Umbilical cord (tissue), 2 donors: ENCODE measurements around the gene PPP1R7. TPM values are rescaled to one million over a fixed set of nuclear protein-coding genes. Genes with fewer than 3 reads are reported as not detected.
A peak's percentile ranks its signal among the peaks of the same experiment; 100 is the strongest.

Experiments
- DNase-seq: peaks from one replicate; pipeline ENCODE4 v3.0.0-alpha.2; 2015; ENCODE audit warnings: low spot score
- total RNA-seq: library from RNA; depleted of rRNA; stranded (reverse); fragments of >200 nt; gene quantifications from one replicate; pipeline ENCODE4 v1.2.3, GENCODE V29; 2014; ENCODE audit warnings: low replicate concordance; ENCODE audit not compliant: insufficient read depth

The PPP1R7 gene
- total RNA-seq, 1 donor from 2014 or later: 33.5 TPM

- DNase-seq: no peak
Observed at GRCh38 chr2:241139531-241140444, 10.5 kb upstream of the PPP1R7 start.

GRCh38 chr2:241140445-241140840 is 9.8 kb upstream of the PPP1R7 start:
- DNase-seq: no peak

- DNase-seq: no peak
Observed at GRCh38 chr2:241141214-241141770, 9.0 kb upstream of the PPP1R7 start.

GRCh38 chr2:241142063-241142462 is 8.2 kb upstream of the PPP1R7 start:
- no peak for DNase-seq

- DNase-seq: no peak
Observed at GRCh38 chr2:241142593-241142992, 7.7 kb upstream of the PPP1R7 start.

GRCh38 chr2:241146286-241146685 is 4.0 kb upstream of the PPP1R7 start:
- DNase-seq: no peak

- no peak for DNase-seq
Observed at GRCh38 chr2:241147336-241147735, 2.9 kb upstream of the PPP1R7 start.

GRCh38 chr2:241148239-241148638 is 2.0 kb upstream of the PPP1R7 start:
- no peak for DNase-seq

- DNase-seq: peak; percentile 98
Observed at GRCh38 chr2:241148891-241149674, 1.2 kb upstream of the PPP1R7 start, which contains the start of gene PASK. TSS of gene PASK (minus strand) at chr2:241149472. CDS start at chr2:241143032, 6,440 bp downstream.

GRCh38 chr2:241149675-241149924 is 667 bp upstream of the PPP1R7 start:
- no peak for DNase-seq

- DNase-seq: peak; percentile 48
Observed at GRCh38 chr2:241150660-241151530, 628 bp downstream of the PPP1R7 start.

GRCh38 chr2:241151934-241152660 is 1.8 kb downstream of the PPP1R7 start:
- peak; percentile 84 for DNase-seq

- no peak for DNase-seq
Observed at GRCh38 chr2:241153616-241154015, 3.3 kb downstream of the PPP1R7 start.

GRCh38 chr2:241154915-241155314 is 4.6 kb downstream of the PPP1R7 start:
- DNase-seq: no peak

GRCh38 chr2:241155936-241156335 is 5.7 kb downstream of the PPP1R7 start:
- DNase-seq: no peak

- no peak for DNase-seq
Observed at GRCh38 chr2:241156971-241157441, 6.7 kb downstream of the PPP1R7 start.

GRCh38 chr2:241157841-241158545 is 7.7 kb downstream of the PPP1R7 start:
- DNase-seq: no peak

- no peak for DNase-seq
Observed at GRCh38 chr2:241158546-241158900, 8.3 kb downstream of the PPP1R7 start.

GRCh38 chr2:241159116-241159515 is 8.8 kb downstream of the PPP1R7 start:
- no peak for DNase-seq

GRCh38 chr2:241160318-241160717 is 10.1 kb downstream of the PPP1R7 start:
- DNase-seq: no peak
